Measurements from ENCODE around the gene STAT4.

The STAT4 gene

GRCh38 chr2:190979906-190980629, 170.7 kb downstream of the STAT4 start (continued):
- TF ChIP-seq PRDM10 (tag by site-specific recombination; IDR thresholded peaks at IDR 0.05): peak; percentile 94
- TF ChIP-seq, protein P1, sequence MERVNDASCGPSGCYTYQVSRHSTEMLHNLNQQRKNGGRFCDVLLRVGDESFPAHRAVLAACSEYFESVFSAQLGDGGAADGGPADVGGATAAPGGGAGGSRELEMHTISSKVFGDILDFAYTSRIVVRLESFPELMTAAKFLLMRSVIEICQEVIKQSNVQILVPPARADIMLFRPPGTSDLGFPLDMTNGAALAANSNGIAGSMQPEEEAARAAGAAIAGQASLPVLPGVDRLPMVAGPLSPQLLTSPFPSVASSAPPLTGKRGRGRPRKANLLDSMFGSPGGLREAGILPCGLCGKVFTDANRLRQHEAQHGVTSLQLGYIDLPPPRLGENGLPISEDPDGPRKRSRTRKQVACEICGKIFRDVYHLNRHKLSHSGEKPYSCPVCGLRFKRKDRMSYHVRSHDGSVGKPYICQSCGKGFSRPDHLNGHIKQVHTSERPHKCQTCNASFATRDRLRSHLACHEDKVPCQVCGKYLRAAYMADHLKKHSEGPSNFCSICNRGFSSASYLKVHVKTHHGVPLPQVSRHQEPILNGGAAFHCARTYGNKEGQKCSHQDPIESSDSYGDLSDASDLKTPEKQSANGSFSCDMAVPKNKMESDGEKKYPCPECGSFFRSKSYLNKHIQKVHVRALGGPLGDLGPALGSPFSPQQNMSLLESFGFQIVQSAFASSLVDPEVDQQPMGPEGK (tag by site-specific recombination; IDR thresholded peaks at IDR 0.05): peak; percentile 64; the same call in 1 of the 2 replicates
- TF ChIP-seq KLF8 (tag by site-specific recombination; IDR thresholded peaks at IDR 0.05): no peak
- TF ChIP-seq GFI1B (tag by site-specific recombination; IDR thresholded peaks at IDR 0.05): peak; percentile 72; the same call in 1 of the 2 replicates
- TF ChIP-seq ZNF26 (tag by site-specific recombination; IDR thresholded peaks at IDR 0.05): no peak
- no peak for TF ChIP-seq ZNF133 (tag by site-specific recombination; IDR thresholded peaks at IDR 0.05)
- no peak for TF ChIP-seq ZNF792 (tag by site-specific recombination; IDR thresholded peaks at IDR 0.05)
- peak; percentile 63; the same call in 1 of the 2 replicates for TF ChIP-seq ZEB2 (tag by site-specific recombination; IDR thresholded peaks at IDR 0.05)
- TF ChIP-seq ZNF23 (tag by site-specific recombination; IDR thresholded peaks at IDR 0.05; ENCODE audit: borderline replicate concordance): no peak
- peak; percentile 84 for TF ChIP-seq FEZF1 (tag by site-specific recombination; IDR thresholded peaks at IDR 0.05)
- peak; percentile 47; the same call in 1 of the 2 replicates for TF ChIP-seq WT1 (tag by site-specific recombination; IDR thresholded peaks at IDR 0.05)
- 0 out of 2 replicates have a peak, but pooled peaks have one; percentile 34 for TF ChIP-seq IKZF3 (tag by site-specific recombination; IDR thresholded peaks at IDR 0.05)
- TF ChIP-seq ZNF549 (tag by site-specific recombination; IDR thresholded peaks at IDR 0.05): no peak
- no peak for TF ChIP-seq ZNF529 (tag by site-specific recombination; IDR thresholded peaks at IDR 0.05; ENCODE audit: insufficient replicate concordance)
- no peak for TF ChIP-seq ZSCAN16 (tag by site-specific recombination; IDR thresholded peaks at IDR 0.05)
- 0 out of 2 replicates have a peak, but pooled peaks have one; percentile 36 for TF ChIP-seq ZBTB48 (tag by site-specific recombination; IDR thresholded peaks at IDR 0.05)
- TF ChIP-seq ATF2 (tag by site-specific recombination; IDR thresholded peaks at IDR 0.05; ENCODE audit: low read depth): no peak
- TF ChIP-seq ZNF626 (tag by site-specific recombination; IDR thresholded peaks at IDR 0.05): no peak
- no peak for TF ChIP-seq SETDB1 (IDR thresholded peaks at IDR 0.05; ENCODE audit: insufficient read length, low read length)
- TF ChIP-seq BCL11A (tag by site-specific recombination; IDR thresholded peaks at IDR 0.05; ENCODE audit: low read depth): 0 out of 2 replicates have a peak, but pooled peaks have one; percentile 40
- peak; percentile 55 for TF ChIP-seq ZBTB20 (tag by site-specific recombination; IDR thresholded peaks at IDR 0.05)
- peak; percentile 66; the same call in 1 of the 2 replicates for TF ChIP-seq ZNF335 (tag by site-specific recombination; conservative IDR thresholded peaks at IDR 0.05)
- no peak for TF ChIP-seq ZNF24 (tag by site-specific recombination; IDR thresholded peaks at IDR 0.05)
- TF ChIP-seq PBX3 (CRISPR knock-in tag; IDR thresholded peaks at IDR 0.05): no peak
- peak; percentile 99 for TF ChIP-seq GLIS1 (tag by site-specific recombination; IDR thresholded peaks at IDR 0.05)
- no peak for TF ChIP-seq ZNF514 (tag by site-specific recombination; IDR thresholded peaks at IDR 0.05)
- peak; percentile 88; the same call in 1 of the 2 replicates for TF ChIP-seq ZXDB (tag by site-specific recombination; IDR thresholded peaks at IDR 0.05)
- TF ChIP-seq ZNF18 (tag by site-specific recombination; IDR thresholded peaks at IDR 0.05): 0 out of 2 replicates have a peak, but pooled peaks have one; percentile 15

Measured in HEK293 (cell line).